ENCODE data around the gene ZNF683. TPM values are rescaled to one million over a fixed set of nuclear protein-coding genes. Genes with fewer than 3 reads are reported as not detected.

Gene ZNF683
- total RNA-seq, 2 experiments from 2014 or later = 0.41 TPM; not detected in 1

- peak overlapping the region; percentile 12 for H3K4me3 Mint-ChIP-seq
- ChIA-PET POLR2A (interaction anchor here (0.6 to 1.0 kb wide), 3 partner anchors 9 to 121 kb away, joined by 3 read pairs; no protein-coding TSS in a partner anchor), CTCF (interaction anchor here (3.6 kb wide), 1 partner anchor 8 kb away, joined by 29 read pairs; no protein-coding TSS in a partner anchor)
- H3K27ac Mint-ChIP-seq = no peak overlapping the region
- H3K27me3 Mint-ChIP-seq = peaks cover 65% of the 10 kb centered on the region
- intact Hi-C loops (cut with DNase I, micrococcal nuclease) = loop anchor here in 1 of 2 experiments (2.0 kb wide), 1 partner anchor 34 kb away; no protein-coding TSS in a partner anchor
- no peaks in the 10 kb centered on the region for H3K36me3 ChIP-seq (ENCODE audit: insufficient read depth, low read length)
- H3K27me3 ChIP-seq (ENCODE audit: control insufficient read depth in 1 of 2, insufficient read depth in 2 of 2, low read length in 2 of 2) = peaks cover 47 to 58% of the 10 kb centered on the region in 2 experiments
- H3K4me1 Mint-ChIP-seq (ENCODE audit: low read depth) = peaks cover 30% of the 10 kb centered on the region
- H3K4me1 ChIP-seq (ENCODE audit: insufficient read depth, low read length) = peaks cover 31% of the 10 kb centered on the region
- peak; percentile 96 for ATAC-seq (ENCODE audit: poor library complexity)
- no peak overlapping the region for H3K27ac ChIP-seq (ENCODE audit: low read depth in 1 of 2, low read length in 2 of 2)
- H3K9me3 Mint-ChIP-seq = peaks cover 2% of the 10 kb centered on the region
- peak; percentile 65 to 89 (median 77) for DNase-seq
- no peak for TF ChIP-seq CTCF (IDR thresholded peaks at IDR 0.05)
- peaks cover 0 to 23% of the 10 kb centered on the region in 2 experiments for H3K9me3 ChIP-seq (ENCODE audit: control insufficient read depth in 1 of 2, insufficient read depth in 1 of 2, low read length in 2 of 2)
- no peaks in the 10 kb centered on the region for H3K36me3 Mint-ChIP-seq (ENCODE audit: low read depth)
- no peak overlapping the region for H3K4me3 ChIP-seq (ENCODE audit: low read length)
These were observed 36.1 kb upstream of the ZNF683 start for GRCh38 chr1:26408604-26409003.

GRCh38 chr1:26405281-26405915 is 32.8 kb upstream of the ZNF683 start:
- Histone ChIP-seq H3K27ac (ENCODE audit: low read depth in 1 of 2, low read length in 2 of 2) (no peak overlapping the region), H3K27me3 (ENCODE audit: control insufficient read depth in 1 of 2, insufficient read depth in 2 of 2, low read length in 2 of 2) (peaks cover 22 to 32% of the 10 kb centered on the region in 2 experiments), H3K36me3 (ENCODE audit: insufficient read depth, low read length) (no peaks in the 10 kb centered on the region), H3K4me1 (ENCODE audit: insufficient read depth, low read length) (peaks cover 21% of the 10 kb centered on the region), H3K9me3 (ENCODE audit: control insufficient read depth in 1 of 2, insufficient read depth in 1 of 2, low read length in 2 of 2) (peaks cover 0 to 5% of the 10 kb centered on the region in 2 experiments), H3K4me3 (ENCODE audit: low read length) (no peak overlapping the region)
- ATAC-seq (ENCODE audit: poor library complexity) = no peak
- no peak for TF ChIP-seq CTCF (IDR thresholded peaks at IDR 0.05)
- Mint-ChIP-seq H3K27me3 (peaks cover 51% of the 10 kb centered on the region), H3K27ac (no peak overlapping the region), H3K4me1 (ENCODE audit: low read depth) (peaks cover 17% of the 10 kb centered on the region), H3K4me3 (no peak overlapping the region), H3K9me3 (peaks cover 2% of the 10 kb centered on the region), H3K36me3 (ENCODE audit: low read depth) (no peaks in the 10 kb centered on the region)
- no peak for DNase-seq
- intact Hi-C loops (cut with DNase I, micrococcal nuclease) = no loop called here
- POLR2A ChIA-PET = no interaction called here
- CTCF ChIA-PET = interaction anchor here (0.7 to 3.6 kb wide), 5 partner anchors 11 to 396 kb away, joined by 3 to 29 read pairs (median 4); no protein-coding TSS in a partner anchor

- Histone ChIP-seq H3K4me3 (ENCODE audit: low read length) (no peak overlapping the region), H3K4me1 (ENCODE audit: insufficient read depth, low read length) (peaks cover 14% of the 10 kb centered on the region), H3K27me3 (ENCODE audit: control insufficient read depth in 1 of 2, insufficient read depth in 2 of 2, low read length in 2 of 2) (peaks cover 15 to 24% of the 10 kb centered on the region in 2 experiments), H3K27ac (ENCODE audit: low read depth in 1 of 2, low read length in 2 of 2) (no peak overlapping the region), H3K9me3 (ENCODE audit: control insufficient read depth in 1 of 2, insufficient read depth in 1 of 2, low read length in 2 of 2) (peaks cover 0 to 5% of the 10 kb centered on the region in 2 experiments), H3K36me3 (ENCODE audit: insufficient read depth, low read length) (no peaks in the 10 kb centered on the region)
- Mint-ChIP-seq H3K4me1 (ENCODE audit: low read depth) (peaks cover 14% of the 10 kb centered on the region), H3K27me3 (peaks cover 46% of the 10 kb centered on the region), H3K4me3 (no peak overlapping the region), H3K27ac (no peak overlapping the region), H3K9me3 (peaks cover 2% of the 10 kb centered on the region), H3K36me3 (ENCODE audit: low read depth) (no peaks in the 10 kb centered on the region)
- POLR2A ChIA-PET = no interaction called here
- ATAC-seq (ENCODE audit: poor library complexity) = no peak
- no peak for TF ChIP-seq CTCF (IDR thresholded peaks at IDR 0.05)
- no peak for DNase-seq
- CTCF ChIA-PET = interaction anchor here (1.5 kb wide), 1 partner anchor 13 kb away, joined by 5 read pairs; no protein-coding TSS in a partner anchor
- intact Hi-C loops (cut with DNase I, micrococcal nuclease) = no loop called here
These were observed 32.1 kb upstream of the ZNF683 start for GRCh38 chr1:26404641-26405040.
